Measurements from ENCODE around the gene ASB6. TPM values are rescaled to one million over a fixed set of nuclear protein-coding genes. Genes with fewer than 3 reads are reported as not detected.

Gene ASB6
- total and polyA plus RNA-seq, 2 donors (not counting 1 experiment from before 2014, with no cell fraction given) = 27.7 to 27.9 TPM

GRCh38 chr9:129635099-129636065 is 6.6 kb downstream of the ASB6 start:
- Histone ChIP-seq H3K27me3 (replicated peaks in 1 of 4; ENCODE audit: control extremely low read depth in 1 of 4, control insufficient read depth in 3 of 4, insufficient read depth in 4 of 4, low read length in 3 of 4) (no peaks in the 10 kb centered on the region), H3K36me3 (replicated peaks in 1 of 2; ENCODE audit: control extremely low read depth in 1 of 2, control insufficient read depth in 1 of 2, extremely low read depth in 1 of 2, insufficient read depth in 2 of 2, low read length in 1 of 2) (peaks cover 2 to 67% of the 10 kb centered on the region in 2 experiments), H3K9ac (ENCODE audit: low read length) (no peak overlapping the region), H3K27ac (ENCODE audit: low read length in 2 of 2) (no peak overlapping the region), H2AFZ (ENCODE audit: insufficient read depth, low read depth, low read length, poor library complexity, severe bottlenecking) (no peak overlapping the region), H3K79me2 (ENCODE audit: control insufficient read depth, insufficient read depth, low read length) (peaks cover 47% of the 10 kb centered on the region), H3K4me1 (ENCODE audit: control insufficient read depth in 2 of 2, insufficient read depth in 2 of 2, low read length in 2 of 2) (peaks cover 1 to 3% of the 10 kb centered on the region in 2 donors), H3K4me3 (ENCODE audit: control extremely low read depth in 1 of 5, extremely low read depth in 1 of 5, insufficient read depth in 1 of 5, low read depth in 2 of 5, low read length in 4 of 5) (no peak overlapping the region), H4K20me1 (ENCODE audit: control insufficient read depth, insufficient read depth, low read length, poor library complexity, severe bottlenecking) (peaks cover 77% of the 10 kb centered on the region), H3K9me3 (ENCODE audit: control extremely low read depth in 1 of 3, control insufficient read depth in 2 of 3, insufficient read depth in 1 of 3, low read length in 2 of 3) (no peaks in the 10 kb centered on the region), H3K4me2 (replicated peaks; ENCODE audit: low read depth, low read length, poor library complexity, severe bottlenecking) (no peak overlapping the region)
- Mint-ChIP-seq H3K4me3 (no peak overlapping the region), H3K4me1 (peaks cover 22% of the 10 kb centered on the region), H3K27ac (no peak overlapping the region), H3K27me3 (no peaks in the 10 kb centered on the region), H3K9me3 (ENCODE audit: insufficient read depth) (no peaks in the 10 kb centered on the region)
- ATAC-seq (ENCODE audit: low read depth) (no peak), DNase-seq (no peak)
- intact Hi-C loops (cut with micrococcal nuclease) = no loop called here
- TF ChIP-seq, protein P1, sequence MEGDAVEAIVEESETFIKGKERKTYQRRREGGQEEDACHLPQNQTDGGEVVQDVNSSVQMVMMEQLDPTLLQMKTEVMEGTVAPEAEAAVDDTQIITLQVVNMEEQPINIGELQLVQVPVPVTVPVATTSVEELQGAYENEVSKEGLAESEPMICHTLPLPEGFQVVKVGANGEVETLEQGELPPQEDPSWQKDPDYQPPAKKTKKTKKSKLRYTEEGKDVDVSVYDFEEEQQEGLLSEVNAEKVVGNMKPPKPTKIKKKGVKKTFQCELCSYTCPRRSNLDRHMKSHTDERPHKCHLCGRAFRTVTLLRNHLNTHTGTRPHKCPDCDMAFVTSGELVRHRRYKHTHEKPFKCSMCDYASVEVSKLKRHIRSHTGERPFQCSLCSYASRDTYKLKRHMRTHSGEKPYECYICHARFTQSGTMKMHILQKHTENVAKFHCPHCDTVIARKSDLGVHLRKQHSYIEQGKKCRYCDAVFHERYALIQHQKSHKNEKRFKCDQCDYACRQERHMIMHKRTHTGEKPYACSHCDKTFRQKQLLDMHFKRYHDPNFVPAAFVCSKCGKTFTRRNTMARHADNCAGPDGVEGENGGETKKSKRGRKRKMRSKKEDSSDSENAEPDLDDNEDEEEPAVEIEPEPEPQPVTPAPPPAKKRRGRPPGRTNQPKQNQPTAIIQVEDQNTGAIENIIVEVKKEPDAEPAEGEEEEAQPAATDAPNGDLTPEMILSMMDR (IDR thresholded peaks at IDR 0.05) = no peak
- no peak for TF ChIP-seq EZH2 (IDR thresholded peaks at IDR 0.05; ENCODE audit: borderline replicate concordance, insufficient read depth, low read depth, low read length, poor library complexity, severe bottlenecking)
- 97% methylated on average over 34 of the region's 34 CpGs for WGBS (ENCODE audit: insufficient coverage)
- POLR2A ChIA-PET = interaction anchor here (0.6 kb wide), 1 partner anchor 1385 kb away, joined by 4 read pairs; no protein-coding TSS in a partner anchor
- CTCF ChIA-PET = no interaction called here

- Histone ChIP-seq H3K27ac (ENCODE audit: low read length in 2 of 2) (no peak overlapping the region), H2AFZ (ENCODE audit: insufficient read depth, low read depth, low read length, poor library complexity, severe bottlenecking) (no peak overlapping the region), H3K4me2 (replicated peaks; ENCODE audit: low read depth, low read length, poor library complexity, severe bottlenecking) (no peak overlapping the region), H3K9ac (ENCODE audit: low read length) (no peak overlapping the region), H3K4me3 (ENCODE audit: control extremely low read depth in 1 of 5, extremely low read depth in 1 of 5, insufficient read depth in 1 of 5, low read depth in 2 of 5, low read length in 4 of 5) (no peak overlapping the region), H3K27me3 (replicated peaks in 1 of 4; ENCODE audit: control extremely low read depth in 1 of 4, control insufficient read depth in 3 of 4, insufficient read depth in 4 of 4, low read length in 3 of 4) (no peaks in the 10 kb centered on the region), H3K36me3 (replicated peaks in 1 of 2; ENCODE audit: control extremely low read depth in 1 of 2, control insufficient read depth in 1 of 2, extremely low read depth in 1 of 2, insufficient read depth in 2 of 2, low read length in 1 of 2) (peaks cover 2 to 58% of the 10 kb centered on the region in 2 experiments), H3K9me3 (ENCODE audit: control extremely low read depth in 1 of 3, control insufficient read depth in 2 of 3, insufficient read depth in 1 of 3, low read length in 2 of 3) (no peaks in the 10 kb centered on the region), H3K79me2 (ENCODE audit: control insufficient read depth, insufficient read depth, low read length) (peaks cover 49% of the 10 kb centered on the region), H4K20me1 (ENCODE audit: control insufficient read depth, insufficient read depth, low read length, poor library complexity, severe bottlenecking) (peaks cover 77% of the 10 kb centered on the region), H3K4me1 (ENCODE audit: control insufficient read depth in 2 of 2, insufficient read depth in 2 of 2, low read length in 2 of 2) (no peaks in the 10 kb centered on the region)
- Mint-ChIP-seq H3K4me1 (peaks cover 25% of the 10 kb centered on the region), H3K4me3 (no peak overlapping the region), H3K27ac (no peak overlapping the region), H3K9me3 (ENCODE audit: insufficient read depth) (no peaks in the 10 kb centered on the region), H3K27me3 (no peaks in the 10 kb centered on the region)
- 89% methylated on average over 13 of the region's 13 CpGs for WGBS (ENCODE audit: insufficient coverage)
- POLR2A ChIA-PET = no interaction called here
- DNase-seq = no peak
- TF ChIP-seq, protein P1 (IDR thresholded peaks at IDR 0.05) = no peak
- no peak for TF ChIP-seq EZH2 (IDR thresholded peaks at IDR 0.05; ENCODE audit: borderline replicate concordance, insufficient read depth, low read depth, low read length, poor library complexity, severe bottlenecking)
- ATAC-seq (ENCODE audit: low read depth) = no peak
- intact Hi-C loops (cut with micrococcal nuclease) = no loop called here
- CTCF ChIA-PET = interaction anchor here (1.0 kb wide), 1 partner anchor 9 kb away, joined by 4 read pairs; no protein-coding TSS in a partner anchor
Measured at GRCh38 chr9:129633848-129634247, 8.1 kb downstream of the ASB6 start.
